Measurements from ENCODE around the gene TUBA1C. TPM values are rescaled to one million over a fixed set of nuclear protein-coding genes. Genes with fewer than 3 reads are reported as not detected.

TUBA1C gene
- total RNA-seq, 1 donor from 2014 or later: 196 TPM

GRCh38 chr12:49225576-49226166 is 39.2 kb upstream of the TUBA1C start:
- FAIRE-seq (no peak), DNase-seq (ENCODE audit: low read depth) (no peak)
- no peaks in the 10 kb centered on the region for H3K27me3 ChIP-seq (ENCODE audit: control insufficient read depth, insufficient read depth, low read length)
- TF ChIP-seq CTCF (IDR thresholded peaks at IDR 0.05; ENCODE audit: insufficient read depth, low read length, severe bottlenecking): no peak
- no peaks in the 10 kb centered on the region for H3K36me3 ChIP-seq (ENCODE audit: control insufficient read depth, insufficient read depth, low read length)
- H3K4me3 ChIP-seq (ENCODE audit: low read depth, low read length): no peak overlapping the region

GRCh38 chr12:49227713-49228112 is 37.2 kb upstream of the TUBA1C start:
- H3K36me3 ChIP-seq (ENCODE audit: control insufficient read depth, insufficient read depth, low read length): no peaks in the 10 kb centered on the region
- H3K4me3 ChIP-seq (ENCODE audit: low read depth, low read length): no peak overlapping the region
- TF ChIP-seq CTCF (IDR thresholded peaks at IDR 0.05; ENCODE audit: insufficient read depth, low read length, severe bottlenecking): no peak
- no peaks in the 10 kb centered on the region for H3K27me3 ChIP-seq (ENCODE audit: control insufficient read depth, insufficient read depth, low read length)
- FAIRE-seq: no peak
- no peak for DNase-seq (ENCODE audit: low read depth)

GRCh38 chr12:49228653-49229052 is 36.2 kb upstream of the TUBA1C start:
- DNase-seq (ENCODE audit: low read depth) (no peak), FAIRE-seq (no peak)
- TF ChIP-seq CTCF (IDR thresholded peaks at IDR 0.05; ENCODE audit: insufficient read depth, low read length, severe bottlenecking): no peak
- Histone ChIP-seq H3K4me3 (ENCODE audit: low read depth, low read length) (no peak overlapping the region), H3K36me3 (ENCODE audit: control insufficient read depth, insufficient read depth, low read length) (no peaks in the 10 kb centered on the region), H3K27me3 (ENCODE audit: control insufficient read depth, insufficient read depth, low read length) (no peaks in the 10 kb centered on the region)

- Histone ChIP-seq H3K4me3 (ENCODE audit: low read depth, low read length) (no peak overlapping the region), H3K36me3 (ENCODE audit: control insufficient read depth, insufficient read depth, low read length) (no peaks in the 10 kb centered on the region), H3K27me3 (ENCODE audit: control insufficient read depth, insufficient read depth, low read length) (no peaks in the 10 kb centered on the region)
- FAIRE-seq: no peak
- DNase-seq (ENCODE audit: low read depth): no peak
- TF ChIP-seq CTCF (IDR thresholded peaks at IDR 0.05; ENCODE audit: insufficient read depth, low read length, severe bottlenecking): no peak
Observed at GRCh38 chr12:49230176-49230804, 34.6 kb upstream of the TUBA1C start.

- no peak for TF ChIP-seq CTCF (IDR thresholded peaks at IDR 0.05; ENCODE audit: insufficient read depth, low read length, severe bottlenecking)
- Histone ChIP-seq H3K27me3 (ENCODE audit: control insufficient read depth, insufficient read depth, low read length) (no peaks in the 10 kb centered on the region), H3K36me3 (ENCODE audit: control insufficient read depth, insufficient read depth, low read length) (no peaks in the 10 kb centered on the region), H3K4me3 (ENCODE audit: low read depth, low read length) (no peak overlapping the region)
- FAIRE-seq (no peak), DNase-seq (ENCODE audit: low read depth) (no peak)
Observed at GRCh38 chr12:49230805-49231194, 34.1 kb upstream of the TUBA1C start.
